GM18502 (cell line): ENCODE results near the gene SIGLECL1.

Experiments
- ATAC-seq: cut with Tn5 transposase; IDR thresholded peaks from one replicate; pipeline ENCODE4 v1.9.1; 2021; ENCODE audit warnings: mild to moderate bottlenecking; ENCODE audit not compliant: unreplicated experiment, poor library complexity

The SIGLECL1 gene

GRCh38 chr19:51251468-51251820, 564 bp downstream of the SIGLECL1 start:
- ATAC-seq, result no peak

GRCh38 chr19:51252306-51253079, 1.6 kb downstream of the SIGLECL1 start:
- ATAC-seq, result no peak

- no peak for ATAC-seq
These were observed 2.4 kb downstream of the SIGLECL1 start for GRCh38 chr19:51253088-51253806.

GRCh38 chr19:51256155-51256625, 5.3 kb downstream of the SIGLECL1 start:
- no peak for ATAC-seq

GRCh38 chr19:51257471-51257870, 6.6 kb downstream of the SIGLECL1 start:
- no peak for ATAC-seq

- ATAC-seq, result no peak
These were observed 7.6 kb downstream of the SIGLECL1 start for GRCh38 chr19:51258165-51259160.

GRCh38 chr19:51259348-51260245, 8.7 kb downstream of the SIGLECL1 start:
- ATAC-seq, result no peak

GRCh38 chr19:51263808-51264207, 12.9 kb downstream of the SIGLECL1 start:
- no peak for ATAC-seq

- ATAC-seq, result no peak
These were observed 20.2 kb downstream of the SIGLECL1 start for GRCh38 chr19:51271067-51271466.

- no peak for ATAC-seq
These were observed 21.4 kb downstream of the SIGLECL1 start for GRCh38 chr19:51272183-51272810.

GRCh38 chr19:51274049-51274770, 23.3 kb downstream of the SIGLECL1 start:
- no peak for ATAC-seq

- no peak for ATAC-seq
These were observed 26.2 kb downstream of the SIGLECL1 start for GRCh38 chr19:51277112-51277511.

- no peak for ATAC-seq
These were observed 31.5 kb downstream of the SIGLECL1 start for GRCh38 chr19:51282335-51282734.

GRCh38 chr19:51285682-51286081, 34.8 kb downstream of the SIGLECL1 start:
- no peak for ATAC-seq

- no peak for ATAC-seq
These were observed 38.8 kb downstream of the SIGLECL1 start for GRCh38 chr19:51289635-51290034.

- ATAC-seq, result no peak
These were observed 42.1 kb downstream of the SIGLECL1 start for GRCh38 chr19:51292971-51293370.

- ATAC-seq, result no peak
These were observed 42.8 kb downstream of the SIGLECL1 start for GRCh38 chr19:51293571-51294210.
